Dedifferentiated amniotic fluid mesenchymal stem cell (primary cell): ENCODE data around the gene MRPL12.
"Not testable (repeated sequence)": the region's sequence is repeated elsewhere in the genome, so short reads cannot be mapped to it uniquely, and the experiment has no call there.

Source experiments
- DNase-seq: peaks from one replicate; pipeline ENCODE4 v3.0.0-alpha.2; 2016; ENCODE audit errors: extremely low spot score

The MRPL12 gene

DNA sequence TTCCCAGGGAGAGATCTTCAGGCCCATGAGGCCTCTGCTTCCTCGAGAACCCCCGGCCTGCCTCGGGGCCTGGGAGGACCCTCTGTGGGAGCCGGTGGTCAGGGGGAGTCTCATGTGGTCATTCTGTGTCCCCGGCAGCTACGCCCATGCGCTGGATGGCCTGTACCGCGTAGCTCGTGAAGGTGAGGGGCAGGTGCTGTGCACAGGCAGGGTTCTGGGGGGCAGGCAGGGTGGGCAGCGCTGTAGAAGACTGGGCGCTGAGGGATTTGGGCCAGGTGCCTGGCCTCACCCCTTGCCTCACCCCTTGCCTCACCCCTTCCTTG is 13.5 kb downstream of the MRPL12 start:
- no peak for DNase-seq

DNA sequence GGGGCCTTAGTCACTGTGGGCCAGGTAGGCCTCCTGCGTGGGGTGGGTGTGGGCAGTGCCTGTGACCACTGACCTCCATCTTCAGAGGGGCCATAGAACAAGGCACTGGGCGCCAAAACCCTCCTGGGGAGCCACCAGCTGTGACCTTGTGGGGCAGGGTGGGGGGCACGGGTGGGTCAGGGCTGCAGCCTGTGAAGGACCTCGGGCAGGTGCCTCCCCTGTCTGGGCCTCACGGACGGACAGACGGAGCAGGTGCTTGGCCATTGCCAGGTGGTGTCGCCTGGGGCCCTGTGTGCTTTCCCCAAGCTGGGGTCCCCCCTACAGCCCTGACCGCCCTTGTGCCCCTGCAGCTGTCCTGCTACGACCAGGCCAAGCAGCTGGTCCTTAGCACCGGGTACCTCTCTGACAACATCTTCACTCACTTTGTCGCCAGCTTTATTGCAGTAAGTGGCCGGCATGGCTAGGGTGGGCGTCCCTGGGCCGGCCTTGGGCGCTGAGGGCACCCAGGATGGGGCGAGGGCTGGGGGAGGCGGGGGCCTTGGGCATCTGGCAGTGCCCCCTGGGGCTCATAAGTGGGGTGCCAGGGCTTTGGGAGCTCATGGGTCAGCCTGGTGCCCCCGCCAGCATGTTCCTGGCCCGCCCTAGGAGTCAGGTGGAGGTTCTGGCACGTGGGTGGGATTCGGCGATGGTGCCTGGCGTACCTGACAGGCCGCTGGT is 14.0 kb downstream of the MRPL12 start:
- DNase-seq: no peak

DNA sequence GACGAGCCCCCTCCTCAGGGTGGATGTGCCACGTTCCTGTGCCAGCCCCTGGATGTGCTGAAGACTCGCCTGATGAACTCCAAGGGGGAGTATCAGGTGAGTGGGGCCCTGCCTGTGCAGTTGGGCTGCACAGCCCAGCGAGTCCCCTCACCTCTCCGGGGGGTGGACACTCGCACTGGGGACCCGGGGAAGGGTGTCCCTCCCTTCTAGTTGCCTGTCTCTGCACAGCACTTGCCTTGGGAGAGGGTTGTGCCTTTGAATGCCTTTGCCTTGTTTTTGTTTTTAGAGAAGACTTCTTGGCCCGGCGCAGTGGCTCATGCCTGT is 14.6 kb downstream of the MRPL12 start:
- DNase-seq: no peak

DNA sequence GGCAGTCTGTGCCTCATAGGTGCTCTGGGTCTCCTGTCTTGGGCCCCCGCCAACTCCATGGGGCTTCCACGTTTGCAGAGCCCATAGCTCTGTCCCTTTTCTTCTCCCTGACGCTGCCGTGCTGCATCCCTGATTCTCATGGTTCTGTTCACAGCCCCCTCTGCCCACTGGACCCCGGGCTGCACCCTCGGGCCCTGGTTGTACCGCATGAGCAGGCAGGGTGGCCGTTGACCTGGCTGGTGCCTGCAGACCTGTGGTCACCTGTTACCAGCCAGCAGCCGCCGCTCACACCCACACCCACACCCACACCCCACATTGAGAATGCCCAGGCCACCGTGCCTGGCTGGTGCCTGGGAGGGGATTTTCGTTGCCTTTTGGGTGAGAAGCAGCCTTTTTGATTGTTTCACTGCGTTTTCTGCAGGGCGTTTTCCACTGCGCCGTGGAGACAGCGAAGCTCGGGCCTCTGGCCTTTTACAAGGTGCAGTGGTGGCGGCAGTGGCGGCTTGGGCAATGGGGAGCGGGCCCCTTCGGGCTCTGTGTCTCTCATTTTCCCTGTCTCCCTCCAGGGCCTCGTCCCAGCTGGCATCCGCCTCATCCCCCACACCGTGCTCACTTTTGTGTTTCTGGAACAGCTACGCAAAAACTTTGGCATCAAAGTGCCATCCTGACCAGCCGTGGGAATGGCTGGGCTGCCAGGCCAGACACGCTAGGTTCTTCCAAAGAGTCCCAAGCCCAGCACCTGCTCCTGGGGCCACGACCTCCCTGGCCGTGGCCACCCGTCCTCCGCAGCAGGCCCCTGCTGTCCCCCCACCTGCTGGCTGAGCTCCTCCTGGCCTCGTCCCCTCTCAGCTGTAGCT is 16.5 kb downstream of the MRPL12 start:
- DNase-seq: no peak

GRCh38 chr17:81720267-81721071 is 17.3 kb downstream of the MRPL12 start:
- DNase-seq: no peak

DNA sequence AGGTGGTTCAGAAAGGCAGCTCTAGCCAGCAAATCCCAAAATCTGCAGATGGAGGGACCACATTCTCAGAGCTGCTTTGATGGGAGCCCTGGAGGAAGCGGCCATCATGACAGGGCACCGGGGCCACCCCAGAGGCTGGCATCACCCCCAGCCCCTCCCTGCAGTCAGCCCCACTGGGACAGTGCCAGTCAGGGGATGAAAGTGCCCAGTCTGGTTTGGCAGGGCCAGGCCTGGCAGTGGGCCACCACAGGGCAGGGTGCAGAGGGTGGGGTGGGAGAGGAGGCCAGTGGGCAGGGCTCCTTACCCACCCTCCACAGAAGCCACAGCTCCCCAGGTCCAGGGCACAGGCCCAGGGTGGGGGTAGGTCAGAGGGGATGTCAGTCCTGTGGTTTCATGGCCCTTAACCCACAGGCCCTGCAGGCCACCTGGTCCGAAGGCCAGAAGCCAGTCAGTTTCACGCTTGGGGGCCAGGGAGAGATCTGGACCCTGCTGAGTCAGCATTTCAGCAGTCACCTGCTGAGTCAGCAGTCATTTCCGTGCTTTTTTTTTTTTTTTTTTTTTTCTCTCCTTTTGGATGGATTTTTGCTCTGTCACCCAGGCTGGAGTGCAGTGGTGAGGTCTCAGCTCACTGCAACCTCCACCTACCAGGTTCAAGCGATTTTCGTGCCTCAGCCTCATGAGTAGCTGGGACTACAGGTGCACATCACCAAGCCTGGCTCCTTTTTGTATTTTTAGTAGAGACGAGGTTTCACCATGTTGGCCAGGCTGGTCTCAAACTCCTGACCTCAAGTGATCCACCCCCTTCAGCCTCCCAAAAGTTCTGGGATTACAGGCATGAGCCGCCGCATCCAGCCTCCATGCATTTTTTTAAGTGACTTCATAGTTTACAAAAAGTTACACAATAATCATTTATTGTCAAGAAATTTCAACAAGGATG is 19.3 kb downstream of the MRPL12 start:
- no peak for DNase-seq

- DNase-seq: no peak
Observed at GRCh38 chr17:81723651-81724209, 20.6 kb downstream of the MRPL12 start.

- DNase-seq: no peak
Observed at GRCh38 chr17:81725439-81725838, 22.3 kb downstream of the MRPL12 start.

DNA sequence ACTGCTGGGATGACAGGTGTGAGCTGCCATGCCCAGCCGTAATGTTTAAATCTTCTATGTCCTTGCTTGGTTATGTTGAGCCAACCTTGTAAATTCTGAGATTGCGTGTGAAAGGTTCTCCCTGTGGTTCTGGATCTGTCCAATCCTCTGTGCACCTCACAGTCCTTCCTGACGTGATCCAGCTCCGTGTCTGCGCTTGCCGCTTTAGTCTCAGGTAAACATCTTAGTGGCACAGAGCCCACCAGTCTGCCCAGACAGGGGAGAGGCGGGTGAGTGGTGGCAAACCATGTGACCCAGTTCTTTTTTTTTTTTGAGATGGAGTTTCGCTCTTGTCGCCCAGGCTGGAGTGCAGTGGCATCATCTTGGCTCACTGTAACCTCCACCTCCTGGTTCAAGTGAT is 22.8 kb downstream of the MRPL12 start:
- no peak for DNase-seq

DNA sequence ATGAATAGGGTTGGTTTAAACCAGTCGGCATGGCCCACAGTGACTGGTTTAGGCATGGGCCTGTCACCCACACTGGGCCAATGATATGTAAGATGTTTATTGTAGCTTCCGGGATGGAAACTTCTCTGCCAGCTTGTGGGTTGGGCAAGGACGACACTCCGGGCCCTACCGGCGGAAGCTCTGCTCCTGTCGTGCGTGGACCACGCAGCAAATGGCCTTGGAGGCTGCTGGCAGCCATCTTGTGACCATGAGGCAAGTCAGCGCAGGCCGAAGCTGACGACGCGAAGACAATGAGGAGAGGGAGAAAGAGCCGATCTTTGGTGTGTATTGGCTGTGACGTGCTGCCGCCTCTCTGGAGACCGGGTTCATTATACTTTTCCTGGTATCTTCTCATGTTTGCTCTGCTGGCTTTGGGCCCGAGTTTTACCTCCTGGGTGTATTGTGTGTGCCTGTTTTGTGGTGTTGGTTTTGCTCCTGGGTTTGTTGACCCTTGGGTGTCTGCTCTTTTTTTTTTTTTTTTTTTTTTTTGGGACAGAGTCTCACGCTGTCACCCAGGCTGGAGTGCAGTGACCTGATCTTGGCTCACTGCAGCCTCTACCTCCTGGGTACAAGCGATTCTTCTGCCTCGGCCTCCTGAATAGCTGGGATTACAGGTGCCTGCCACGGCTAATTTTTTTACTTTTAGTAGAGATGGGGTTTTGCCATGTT is 24.3 kb downstream of the MRPL12 start:
- DNase-seq: no peak

DNA sequence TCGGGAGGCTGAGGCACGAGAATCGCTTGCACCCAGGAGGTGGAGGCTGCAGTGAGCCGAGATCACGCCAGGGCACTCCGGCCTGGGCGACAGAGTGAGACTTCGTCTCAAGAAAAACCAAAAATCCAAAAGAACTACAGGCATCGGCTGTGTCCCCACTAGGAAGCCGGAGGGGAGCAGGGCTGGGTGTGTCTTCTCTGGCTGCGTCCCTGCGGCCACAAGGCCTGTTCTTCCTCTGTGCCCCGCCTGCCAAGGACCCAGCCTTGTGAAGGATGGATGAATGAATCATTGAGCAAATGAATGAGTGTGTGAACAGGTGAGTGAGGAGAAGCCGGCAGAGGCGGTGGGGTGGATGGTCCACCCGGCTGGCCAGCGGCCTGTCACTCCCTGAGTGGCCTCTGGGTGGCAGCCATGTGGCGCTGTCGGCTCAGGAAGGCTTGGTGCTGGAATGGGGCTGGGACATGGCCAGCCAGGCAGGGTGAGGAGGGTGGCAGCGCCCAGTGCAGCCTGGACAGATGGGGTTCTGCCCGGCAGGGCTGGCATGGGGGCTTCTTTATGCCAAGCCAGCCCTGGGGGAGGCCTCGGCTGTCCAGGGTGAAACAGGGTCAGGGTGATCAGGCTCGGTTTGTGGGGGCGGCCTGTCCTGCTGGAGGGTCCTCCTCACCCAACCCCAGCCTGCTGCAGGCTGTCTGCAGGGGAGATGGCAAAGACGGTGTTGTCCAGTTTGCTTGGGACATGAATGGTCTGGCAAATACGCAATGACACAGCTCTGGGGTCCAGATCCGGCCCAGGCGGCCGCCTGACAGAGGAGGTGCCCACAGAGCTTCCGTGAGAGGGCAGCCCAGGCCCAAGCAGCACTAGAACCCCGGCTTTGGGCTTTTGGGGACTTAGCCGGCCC is 30.6 kb downstream of the MRPL12 start:
- DNase-seq: peak; percentile 68

- no peak for DNase-seq
Observed at GRCh38 chr17:81734405-81735263, 31.5 kb downstream of the MRPL12 start.

- DNase-seq: no peak
Observed at GRCh38 chr17:81735264-81736102, 32.3 kb downstream of the MRPL12 start.

- DNase-seq: no peak
Observed at GRCh38 chr17:81737947-81738800, 35.0 kb downstream of the MRPL12 start.

- no peak for DNase-seq
Observed at GRCh38 chr17:81738801-81739393, 35.7 kb downstream of the MRPL12 start.

- not testable (repeated sequence) for DNase-seq
Observed at GRCh38 chr17:81739593-81739992, 36.4 kb downstream of the MRPL12 start.
